Measurements from ENCODE around the gene MIEF2. TPM values are rescaled to one million over a fixed set of nuclear protein-coding genes. Genes with fewer than 3 reads are reported as not detected.

Gene MIEF2
- total and polyA plus RNA-seq, 2 donors (not counting 3 experiments of a cell fraction or from before 2014, with no cell fraction given), result 8.3 to 22.7 TPM

DNA sequence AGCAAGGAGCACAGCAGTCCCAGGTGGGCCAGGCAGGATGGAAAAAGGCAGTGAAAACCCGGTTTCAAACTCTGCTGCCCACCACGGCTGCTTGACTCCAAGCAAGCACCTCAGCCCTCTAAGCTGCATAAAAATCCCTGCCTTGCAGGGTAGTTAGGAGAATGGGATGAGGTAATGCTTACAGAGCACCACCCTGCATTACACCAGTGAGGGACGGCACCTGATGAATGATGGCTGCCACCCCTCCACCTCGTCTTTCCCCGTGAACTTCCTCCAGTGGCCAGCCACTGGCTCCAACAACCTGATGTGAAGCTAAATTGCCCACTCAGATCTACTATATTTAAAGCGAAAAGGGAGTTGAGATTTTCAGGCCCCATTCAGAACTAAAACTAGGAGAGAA lies 21.3 kb downstream of the MIEF2 start:
- H3K9me3 ChIP-seq (replicated peaks; ENCODE audit: control insufficient read depth, insufficient read depth, low read length), result no peaks in the 10 kb centered on the region
- CTCF ChIA-PET, result no interaction called here
- dilution Hi-C loops (cut with MboI; ENCODE audit: extremely low pct_ligation_motif_present, low sequenced_read_pairs), result no loop called here

DNA sequence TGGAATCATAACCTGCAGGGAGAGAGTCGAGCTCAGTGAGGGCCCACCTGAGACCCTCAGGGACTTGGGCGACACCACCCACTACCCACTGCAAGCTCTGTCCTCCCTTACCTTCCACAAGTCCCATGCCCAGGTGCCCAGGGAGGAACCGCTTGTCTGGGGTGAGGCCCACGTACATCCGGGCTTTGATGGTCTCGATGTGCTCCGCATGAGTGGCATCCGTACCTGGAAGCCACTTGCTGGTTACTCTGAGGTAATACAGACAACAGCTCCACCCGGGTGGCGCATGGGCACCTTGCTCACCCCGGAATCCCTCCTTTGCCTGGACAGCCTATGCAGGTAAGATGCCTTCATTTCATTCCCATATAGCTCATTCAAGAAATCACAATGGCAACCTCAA lies 24.8 kb downstream of the MIEF2 start:
- ChIA-PET CTCF (interaction anchor here (0.7 to 1.0 kb wide), 2 partner anchors 10 to 37 kb away, joined by 3 read pairs; no protein-coding TSS in a partner anchor), POLR2A (no interaction called here)
- no peak overlapping the region for H2AFZ ChIP-seq (ENCODE audit: low read depth, low read length)
- H3K4me2 ChIP-seq (ENCODE audit: insufficient read depth, low read length), result no peak overlapping the region
- dilution Hi-C loops (cut with MboI; ENCODE audit: extremely low pct_ligation_motif_present, low sequenced_read_pairs) (no loop called here), intact Hi-C loops (cut with micrococcal nuclease) (no loop called here)
- no peak overlapping the region for H3K27ac ChIP-seq (ENCODE audit: insufficient read depth, low read depth, low read length)
- peaks cover 30 to 45% of the 10 kb centered on the region in 2 experiments for H3K36me3 ChIP-seq (ENCODE audit: control insufficient read depth in 2 of 2, extremely low read depth in 1 of 2, insufficient read depth in 2 of 2, low read length in 2 of 2)
- DNase-seq (ENCODE audit: low read depth, low spot score) (no peak), FAIRE-seq (no peak)
- H3K9me3 ChIP-seq (replicated peaks; ENCODE audit: control insufficient read depth, insufficient read depth, low read length), result no peaks in the 10 kb centered on the region
- no peak overlapping the region for H3K9ac ChIP-seq (replicated peaks; ENCODE audit: extremely low read depth, insufficient read depth, low read length)
- no peaks in the 10 kb centered on the region for H3K9me1 ChIP-seq (replicated peaks; ENCODE audit: control insufficient read depth, extremely low read depth, insufficient read depth, low read length)
- no peaks in the 10 kb centered on the region for H3K27me3 ChIP-seq (ENCODE audit: control insufficient read depth in 2 of 2, insufficient read depth in 2 of 2, low read length in 2 of 2)
- no peaks in the 10 kb centered on the region for H4K20me1 ChIP-seq (replicated peaks; ENCODE audit: control insufficient read depth, extremely low read depth, insufficient read depth, low read length)
- TF ChIP-seq EZH2 (IDR thresholded peaks at IDR 0.05; ENCODE audit: borderline replicate concordance, low read depth, low read length, severe bottlenecking) (no peak), GATA2 (IDR thresholded peaks at IDR 0.05; ENCODE audit: insufficient read depth, insufficient read length, low read depth, low read length) (no peak), MYC (IDR thresholded peaks at IDR 0.05; ENCODE audit: low read depth, low read length) (no peak), POLR2AphosphoS5 (IDR thresholded peaks at IDR 0.05; ENCODE audit: insufficient read depth, low read depth, low read length) (no peak), POLR2A (IDR thresholded peaks at IDR 0.05; ENCODE audit: low read depth, low read length) (no peak), FOS (IDR thresholded peaks at IDR 0.05; ENCODE audit: borderline replicate concordance, insufficient read depth, low read length) (no peak), JUN (IDR thresholded peaks at IDR 0.05; ENCODE audit: borderline replicate concordance, insufficient read depth, insufficient read length, low read depth) (no peak)
- TF ChIP-seq, protein P1, sequence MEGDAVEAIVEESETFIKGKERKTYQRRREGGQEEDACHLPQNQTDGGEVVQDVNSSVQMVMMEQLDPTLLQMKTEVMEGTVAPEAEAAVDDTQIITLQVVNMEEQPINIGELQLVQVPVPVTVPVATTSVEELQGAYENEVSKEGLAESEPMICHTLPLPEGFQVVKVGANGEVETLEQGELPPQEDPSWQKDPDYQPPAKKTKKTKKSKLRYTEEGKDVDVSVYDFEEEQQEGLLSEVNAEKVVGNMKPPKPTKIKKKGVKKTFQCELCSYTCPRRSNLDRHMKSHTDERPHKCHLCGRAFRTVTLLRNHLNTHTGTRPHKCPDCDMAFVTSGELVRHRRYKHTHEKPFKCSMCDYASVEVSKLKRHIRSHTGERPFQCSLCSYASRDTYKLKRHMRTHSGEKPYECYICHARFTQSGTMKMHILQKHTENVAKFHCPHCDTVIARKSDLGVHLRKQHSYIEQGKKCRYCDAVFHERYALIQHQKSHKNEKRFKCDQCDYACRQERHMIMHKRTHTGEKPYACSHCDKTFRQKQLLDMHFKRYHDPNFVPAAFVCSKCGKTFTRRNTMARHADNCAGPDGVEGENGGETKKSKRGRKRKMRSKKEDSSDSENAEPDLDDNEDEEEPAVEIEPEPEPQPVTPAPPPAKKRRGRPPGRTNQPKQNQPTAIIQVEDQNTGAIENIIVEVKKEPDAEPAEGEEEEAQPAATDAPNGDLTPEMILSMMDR (IDR thresholded peaks at IDR 0.05; ENCODE audit: extremely low read depth in 1 of 2, insufficient read depth in 1 of 2, low read depth in 1 of 2, low read length in 2 of 2), result no peak
- H3K4me1 ChIP-seq (ENCODE audit: control insufficient read depth, extremely low read depth, insufficient read depth, low read length), result no peaks in the 10 kb centered on the region
- H3K79me2 ChIP-seq (ENCODE audit: control insufficient read depth, insufficient read depth, low read length), result no peaks in the 10 kb centered on the region
- BruUV-seq (replicated peaks), result no TSS peak
- H3K4me3 ChIP-seq (replicated peaks in 1 of 3; ENCODE audit: insufficient read depth in 1 of 3, low read depth in 1 of 3, low read length in 3 of 3), result no peak overlapping the region

More for the DNA sequence above, 21.3 kb downstream of the MIEF2 start:
- Histone ChIP-seq H2AFZ (ENCODE audit: low read depth, low read length) (no peak overlapping the region), H3K36me3 (ENCODE audit: control insufficient read depth in 2 of 2, extremely low read depth in 1 of 2, insufficient read depth in 2 of 2, low read length in 2 of 2) (peaks cover 31 to 50% of the 10 kb centered on the region in 2 experiments), H3K4me3 (replicated peaks in 1 of 3; ENCODE audit: insufficient read depth in 1 of 3, low read depth in 1 of 3, low read length in 3 of 3) (no peak overlapping the region), H3K79me2 (ENCODE audit: control insufficient read depth, insufficient read depth, low read length) (no peaks in the 10 kb centered on the region), H3K4me2 (ENCODE audit: insufficient read depth, low read length) (no peak overlapping the region), H3K27me3 (ENCODE audit: control insufficient read depth in 2 of 2, insufficient read depth in 2 of 2, low read length in 2 of 2) (no peaks in the 10 kb centered on the region), H3K9me1 (replicated peaks; ENCODE audit: control insufficient read depth, extremely low read depth, insufficient read depth, low read length) (no peaks in the 10 kb centered on the region), H3K9ac (replicated peaks; ENCODE audit: extremely low read depth, insufficient read depth, low read length) (no peak overlapping the region), H3K4me1 (ENCODE audit: control insufficient read depth, extremely low read depth, insufficient read depth, low read length) (no peaks in the 10 kb centered on the region), H3K27ac (ENCODE audit: insufficient read depth, low read depth, low read length) (no peak overlapping the region), H4K20me1 (replicated peaks; ENCODE audit: control insufficient read depth, extremely low read depth, insufficient read depth, low read length) (no peaks in the 10 kb centered on the region)
- intact Hi-C loops (cut with micrococcal nuclease), result no loop called here
- TF ChIP-seq POLR2A (IDR thresholded peaks at IDR 0.05; ENCODE audit: low read depth, low read length) (no peak), JUN (IDR thresholded peaks at IDR 0.05; ENCODE audit: borderline replicate concordance, insufficient read depth, insufficient read length, low read depth) (no peak), FOS (IDR thresholded peaks at IDR 0.05; ENCODE audit: borderline replicate concordance, insufficient read depth, low read length) (no peak), GATA2 (IDR thresholded peaks at IDR 0.05; ENCODE audit: insufficient read depth, insufficient read length, low read depth, low read length) (no peak)
- TF ChIP-seq, protein P1 (IDR thresholded peaks at IDR 0.05; ENCODE audit: extremely low read depth in 1 of 2, insufficient read depth in 1 of 2, low read depth in 1 of 2, low read length in 2 of 2), result no peak
- POLR2A ChIA-PET, result no interaction called here
- FAIRE-seq (no peak), DNase-seq (ENCODE audit: low read depth, low spot score) (no peak)
- BruUV-seq (replicated peaks), result no TSS peak
